Cardiac muscle cell (in vitro differentiated cells and primary cell): ENCODE measurements around the gene NCBP1. TPM values are rescaled to one million over a fixed set of nuclear protein-coding genes. Genes with fewer than 3 reads are reported as not detected.

Experiments used
- DNase-seq, 2 donors: peaks; one replicate each; pipeline versions ENCODE4 v3.0.0 to v3.0.0-alpha.2; 2010 to 2017; ENCODE audit warnings: low read depth in 1 of 2, low spot score in 1 of 2
- H3K27ac ChIP-seq: fragments of 200-600 bp; sonication (generic); 2 replicates; pipeline ENCODE4 v1.5.1; 2016
- H3K27me3 ChIP-seq: fragments of 200-600 bp; sonication (generic); 2 replicates; pipeline ENCODE4 v1.6.0; 2016; ENCODE audit warnings: control low read depth
- H3K36me3 ChIP-seq: fragments of 200-600 bp; sonication (generic); 2 replicates; pipeline ENCODE4 v1.5.1; 2016; ENCODE audit warnings: control low read depth
- H3K4me1 ChIP-seq: fragments of 200-600 bp; sonication (generic); 2 replicates; pipeline ENCODE4 v1.8.1; 2017; ENCODE audit warnings: low read depth, mild to moderate bottlenecking, mixed run types
- H3K4me3 ChIP-seq: fragments of 200-600 bp; sonication (generic); 2 replicates; pipeline ENCODE4 v1.5.1; 2016; ENCODE audit warnings: mild to moderate bottlenecking
- H3K9me3 ChIP-seq: fragments of 200-600 bp; sonication (generic); 2 replicates; pipeline ENCODE4 v1.5.1; 2017; ENCODE audit warnings: low read depth, mild to moderate bottlenecking, control low read depth
- polyA plus RNA-seq: library from polyadenylated mRNA; unstranded; fragments of >200 nt; fragmentation: Nextera tagmentation; extraction: Ambion mirVana; gene quantifications from 2 replicates; pipeline ENCODE4 v1.2.1, GENCODE V29; 2016
- total RNA-seq: library from RNA; depleted of rRNA; stranded (reverse); fragments of >200 nt; gene quantifications from 2 replicates; pipeline ENCODE4 v1.2.3, GENCODE V29; 2016
- TF ChIP-seq, protein P1 (sequence below): IDR thresholded peaks from 2 replicates; pipeline ENCODE4 v1.5.1; 2012; ENCODE audit warnings: low read depth, mild to moderate bottlenecking, low read length

Gene NCBP1
- total and polyA plus RNA-seq, 2 experiments from 2014 or later, result 22.1 to 39.2 TPM

DNA sequence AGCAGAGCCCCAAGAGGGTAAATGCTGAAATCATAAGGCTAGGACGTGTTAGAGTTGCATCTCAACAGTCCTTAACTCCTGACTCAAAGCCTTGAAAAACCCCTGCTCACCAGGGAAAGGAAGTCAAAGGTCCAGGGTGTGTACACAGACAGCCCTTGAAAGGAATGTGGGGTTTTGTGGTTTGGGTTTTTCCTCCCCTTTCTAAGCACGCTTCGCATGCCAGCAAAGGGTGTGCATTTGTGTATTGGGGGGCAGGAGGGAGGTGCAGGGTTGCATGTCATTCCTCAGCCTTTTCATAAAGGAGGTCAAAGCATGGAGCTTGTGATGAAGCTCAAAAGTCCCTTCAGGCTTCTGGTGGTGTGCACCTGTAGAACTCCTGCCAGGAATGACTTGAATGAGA lies 80.8 kb downstream of the NCBP1 start:
- peak in 1 of 2 donors; percentile 25 for DNase-seq
- Histone ChIP-seq H3K27me3 (peaks cover 32% of the 10 kb centered on the region), H3K4me3 (no peak overlapping the region), H3K9me3 (no peaks in the 10 kb centered on the region), H3K36me3 (no peaks in the 10 kb centered on the region), H3K27ac (no peak overlapping the region), H3K4me1 (no peaks in the 10 kb centered on the region)
- TF ChIP-seq, protein P1, sequence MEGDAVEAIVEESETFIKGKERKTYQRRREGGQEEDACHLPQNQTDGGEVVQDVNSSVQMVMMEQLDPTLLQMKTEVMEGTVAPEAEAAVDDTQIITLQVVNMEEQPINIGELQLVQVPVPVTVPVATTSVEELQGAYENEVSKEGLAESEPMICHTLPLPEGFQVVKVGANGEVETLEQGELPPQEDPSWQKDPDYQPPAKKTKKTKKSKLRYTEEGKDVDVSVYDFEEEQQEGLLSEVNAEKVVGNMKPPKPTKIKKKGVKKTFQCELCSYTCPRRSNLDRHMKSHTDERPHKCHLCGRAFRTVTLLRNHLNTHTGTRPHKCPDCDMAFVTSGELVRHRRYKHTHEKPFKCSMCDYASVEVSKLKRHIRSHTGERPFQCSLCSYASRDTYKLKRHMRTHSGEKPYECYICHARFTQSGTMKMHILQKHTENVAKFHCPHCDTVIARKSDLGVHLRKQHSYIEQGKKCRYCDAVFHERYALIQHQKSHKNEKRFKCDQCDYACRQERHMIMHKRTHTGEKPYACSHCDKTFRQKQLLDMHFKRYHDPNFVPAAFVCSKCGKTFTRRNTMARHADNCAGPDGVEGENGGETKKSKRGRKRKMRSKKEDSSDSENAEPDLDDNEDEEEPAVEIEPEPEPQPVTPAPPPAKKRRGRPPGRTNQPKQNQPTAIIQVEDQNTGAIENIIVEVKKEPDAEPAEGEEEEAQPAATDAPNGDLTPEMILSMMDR, result no peak

DNA sequence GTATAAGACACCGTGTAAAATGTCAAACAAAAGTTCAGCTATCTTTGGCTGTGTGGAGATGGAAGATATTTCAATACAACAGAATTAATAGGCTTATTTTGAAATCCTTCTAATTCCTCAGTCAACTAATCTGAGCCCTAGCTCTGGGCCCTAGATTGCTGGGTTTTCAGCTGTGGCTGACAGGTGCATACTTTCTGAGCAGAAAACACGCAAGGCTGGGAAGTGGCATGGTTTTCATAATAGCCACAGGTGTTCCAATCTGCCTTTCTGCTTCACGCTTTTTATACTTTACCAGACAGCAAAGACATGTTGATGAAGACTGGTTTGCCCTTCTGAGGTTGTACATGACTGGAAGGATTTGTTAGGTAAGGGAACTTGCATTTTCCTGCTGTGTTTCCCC lies 84.2 kb downstream of the NCBP1 start:
- TF ChIP-seq, protein P1, result no peak
- Histone ChIP-seq H3K4me1 (peaks cover 11% of the 10 kb centered on the region), H3K4me3 (no peak overlapping the region), H3K27me3 (peaks cover 29% of the 10 kb centered on the region), H3K36me3 (no peaks in the 10 kb centered on the region), H3K27ac (no peak overlapping the region), H3K9me3 (no peaks in the 10 kb centered on the region)
- DNase-seq, result no peak

DNA sequence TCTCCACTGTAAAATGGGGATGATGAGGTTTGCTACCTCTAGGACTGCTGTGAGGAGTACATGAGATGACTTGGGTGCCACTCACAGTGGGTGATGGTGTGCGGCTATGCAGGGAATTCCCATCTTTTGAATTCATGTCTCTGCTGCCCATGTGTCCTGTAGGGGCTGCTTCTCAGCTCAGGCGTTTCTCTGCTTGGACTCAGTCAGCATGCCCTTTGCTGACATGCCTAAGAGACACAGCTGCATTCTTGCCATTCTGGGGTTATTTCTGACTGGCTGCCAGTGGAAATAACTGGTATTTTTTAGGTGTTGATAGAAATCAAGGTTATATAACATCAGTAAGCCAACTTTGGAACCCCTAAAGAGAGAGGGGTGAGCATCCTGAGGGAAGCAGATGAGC lies 87.8 kb downstream of the NCBP1 start:
- Histone ChIP-seq H3K36me3 (no peaks in the 10 kb centered on the region), H3K4me1 (peaks cover 11% of the 10 kb centered on the region), H3K9me3 (no peaks in the 10 kb centered on the region), H3K27me3 (peaks cover 15% of the 10 kb centered on the region), H3K4me3 (no peak overlapping the region), H3K27ac (no peak overlapping the region)
- TF ChIP-seq, protein P1, result no peak
- DNase-seq, result no peak

DNA sequence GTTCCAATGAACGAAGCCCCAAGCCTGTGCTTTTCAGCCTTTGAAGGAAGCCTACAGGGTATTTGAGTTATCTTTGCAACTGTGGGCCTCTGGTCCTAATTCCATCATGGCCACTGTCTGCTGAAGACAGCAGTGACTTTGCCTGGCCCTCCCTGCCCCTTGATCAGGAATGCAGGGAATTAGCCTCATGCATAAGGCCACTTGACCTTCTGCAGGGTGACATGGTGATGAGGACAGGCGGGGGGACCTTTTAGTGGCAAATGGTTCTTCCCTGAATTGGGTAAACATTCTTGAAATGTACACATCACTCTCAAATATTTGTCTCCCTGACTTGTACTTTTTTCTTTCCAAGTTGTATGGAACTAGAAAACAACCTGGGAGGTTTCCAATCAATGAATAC lies 88.7 kb downstream of the NCBP1 start:
- no peak overlapping the region for H3K27ac ChIP-seq
- no peaks in the 10 kb centered on the region for H3K9me3 ChIP-seq
- TF ChIP-seq, protein P1, result no peak
- H3K36me3 ChIP-seq, result no peaks in the 10 kb centered on the region
- peak in 1 of 2 donors; percentile 41 for DNase-seq
- H3K4me3 ChIP-seq, result no peak overlapping the region
- H3K4me1 ChIP-seq, result peaks cover 11% of the 10 kb centered on the region
- peaks cover 16% of the 10 kb centered on the region for H3K27me3 ChIP-seq

Other genes with a start within 250 kb of the NCBP1 start
- gene TDRD7, start 221.7 kb upstream of the NCBP1 start, total RNA-seq, result 3.3 and 4.5 TPM in 2 replicates
- gene TDRD7, start 221.7 kb upstream of the NCBP1 start, polyA plus RNA-seq, result 2.8 and 4.2 TPM in 2 replicates
- 61.4 and 75.7 TPM in 2 replicates for gene TMOD1, start 132.2 kb upstream of the NCBP1 start, total RNA-seq
- 168 and 219 TPM in 2 replicates for gene TMOD1, start 132.2 kb upstream of the NCBP1 start, polyA plus RNA-seq
- 22.6 and 25.9 TPM in 2 replicates for gene TSTD2, start 453 bp upstream of the NCBP1 start, total RNA-seq
- gene TSTD2, start 453 bp upstream of the NCBP1 start, polyA plus RNA-seq, result 14.6 and 17.2 TPM in 2 replicates
- 16.0 and 21.1 TPM in 2 replicates for gene XPA, start 63.5 kb downstream of the NCBP1 start, total RNA-seq
- 29.2 and 31.5 TPM in 2 replicates for gene XPA, start 63.5 kb downstream of the NCBP1 start, polyA plus RNA-seq
- not detected in 2 replicates for gene FOXE1, start 219.4 kb downstream of the NCBP1 start, total RNA-seq
- gene FOXE1, start 219.4 kb downstream of the NCBP1 start, polyA plus RNA-seq, result not detected in 2 replicates